HG02610 (cell line): ENCODE measurements around the gene ACTN2.
A peak's percentile ranks its signal among the peaks of the same experiment; 100 is the strongest.

Source experiments
- ATAC-seq: cut with Tn5 transposase; IDR thresholded peaks from one replicate; pipeline ENCODE4 v1.9.1; 2021; ENCODE audit warnings: mild to moderate bottlenecking, moderate library complexity; ENCODE audit not compliant: unreplicated experiment

ACTN2 gene

DNA sequence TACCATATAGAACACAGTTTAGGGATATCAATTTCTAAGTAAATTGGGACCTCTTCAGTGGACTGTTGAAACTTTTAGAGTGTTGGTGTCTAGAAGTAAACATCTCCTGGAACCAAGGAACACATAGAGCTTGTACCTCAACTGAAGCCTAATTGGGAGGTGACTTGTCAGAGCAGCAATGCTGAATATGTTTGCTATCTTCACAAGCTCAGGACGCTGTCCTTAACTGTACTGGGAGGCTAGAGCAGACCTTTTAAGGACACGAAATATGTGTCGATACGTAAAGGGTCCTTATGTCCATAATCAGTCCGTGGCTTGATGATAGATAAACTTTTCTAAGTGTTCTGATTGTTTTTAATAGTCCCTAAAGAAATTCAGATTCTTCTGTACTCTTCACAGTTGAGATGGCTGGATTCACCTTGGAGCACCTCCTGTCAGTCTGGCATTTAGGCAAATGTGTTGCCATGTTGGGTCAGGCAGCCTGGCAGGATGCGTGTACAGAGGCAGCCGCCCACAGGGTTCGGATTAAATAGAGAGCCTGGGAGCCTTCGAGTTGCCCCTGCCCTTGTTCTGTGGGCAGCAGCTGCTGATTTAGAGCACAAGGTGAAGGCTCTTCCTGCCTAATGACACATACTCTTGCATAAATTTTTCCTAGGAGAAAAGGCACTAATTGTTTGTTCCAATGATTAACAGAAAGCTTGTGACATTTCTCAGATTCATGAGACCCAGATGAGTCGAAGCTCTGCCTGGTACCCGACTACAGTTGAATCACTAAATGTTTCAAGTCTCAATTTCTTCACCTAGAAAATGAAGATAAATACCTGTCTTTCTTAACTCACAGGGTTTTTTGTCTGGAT, 3.6 kb downstream of the ACTN2 start:
- no peak for ATAC-seq

DNA sequence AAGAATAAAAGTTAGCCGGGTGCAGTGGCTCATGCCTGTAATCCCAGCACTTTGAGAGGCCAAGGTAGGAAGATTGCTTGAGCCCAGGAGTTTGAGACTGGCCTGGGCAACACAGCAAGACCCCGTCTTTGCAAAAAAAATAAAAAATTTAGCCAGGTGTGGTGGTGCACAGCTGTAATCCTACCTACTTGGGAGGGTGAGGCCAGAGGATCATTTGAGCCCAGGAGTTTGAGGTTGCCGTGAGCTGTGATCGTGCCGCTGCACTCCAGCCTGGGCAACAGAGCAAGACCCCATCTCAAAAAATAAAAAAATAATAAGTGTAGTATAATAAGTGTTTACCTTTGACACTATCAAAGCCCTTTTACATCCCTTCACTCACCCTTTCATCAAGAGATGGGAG, 5.0 kb downstream of the ACTN2 start:
- no peak for ATAC-seq

DNA sequence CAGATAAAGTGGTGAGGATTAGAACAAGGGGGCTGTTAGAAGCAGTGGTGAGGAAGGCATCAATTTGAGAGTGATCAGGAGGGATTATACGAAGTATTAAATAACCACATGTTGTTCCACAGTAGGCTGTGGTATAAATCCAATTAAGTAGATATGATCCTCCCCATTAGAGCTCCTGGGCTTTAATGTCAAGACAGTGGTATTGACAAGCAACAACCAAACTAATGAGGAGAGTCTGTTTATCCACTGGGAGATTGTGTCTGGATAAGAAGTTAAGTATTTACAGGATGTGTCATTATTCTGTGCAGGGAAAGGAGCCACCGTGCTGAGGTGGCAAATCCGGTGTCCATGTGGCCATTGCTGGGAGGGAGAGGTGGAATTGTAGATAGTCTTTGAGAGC, 5.8 kb downstream of the ACTN2 start:
- no peak for ATAC-seq

DNA sequence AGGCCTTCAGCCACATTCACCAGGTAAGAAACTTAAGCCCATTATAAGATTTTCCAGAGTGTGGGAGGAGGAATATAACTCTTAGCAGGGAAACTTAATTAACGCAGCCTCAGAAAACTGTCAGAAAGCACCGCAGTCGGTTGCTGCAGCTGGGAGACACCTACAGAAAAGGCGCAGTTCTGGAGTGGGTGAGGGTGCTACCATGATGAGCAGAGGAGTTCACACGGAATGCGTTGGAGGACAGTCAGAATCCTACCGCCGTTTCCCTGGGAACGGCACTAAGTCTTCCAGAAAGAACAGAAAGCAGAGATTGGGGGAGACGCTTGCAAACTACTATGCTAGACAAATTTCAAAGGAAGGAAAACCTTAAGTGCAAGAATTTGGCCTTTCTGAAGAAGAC, 6.4 kb downstream of the ACTN2 start:
- ATAC-seq, result no peak

- no peak for ATAC-seq
Observed at GRCh38 chr1:236699366-236699765, 13.1 kb downstream of the ACTN2 start.

- no peak for ATAC-seq
Observed at GRCh38 chr1:236700903-236701302, 14.6 kb downstream of the ACTN2 start.

- ATAC-seq, result no peak
Observed at GRCh38 chr1:236701782-236702181, 15.5 kb downstream of the ACTN2 start.

DNA sequence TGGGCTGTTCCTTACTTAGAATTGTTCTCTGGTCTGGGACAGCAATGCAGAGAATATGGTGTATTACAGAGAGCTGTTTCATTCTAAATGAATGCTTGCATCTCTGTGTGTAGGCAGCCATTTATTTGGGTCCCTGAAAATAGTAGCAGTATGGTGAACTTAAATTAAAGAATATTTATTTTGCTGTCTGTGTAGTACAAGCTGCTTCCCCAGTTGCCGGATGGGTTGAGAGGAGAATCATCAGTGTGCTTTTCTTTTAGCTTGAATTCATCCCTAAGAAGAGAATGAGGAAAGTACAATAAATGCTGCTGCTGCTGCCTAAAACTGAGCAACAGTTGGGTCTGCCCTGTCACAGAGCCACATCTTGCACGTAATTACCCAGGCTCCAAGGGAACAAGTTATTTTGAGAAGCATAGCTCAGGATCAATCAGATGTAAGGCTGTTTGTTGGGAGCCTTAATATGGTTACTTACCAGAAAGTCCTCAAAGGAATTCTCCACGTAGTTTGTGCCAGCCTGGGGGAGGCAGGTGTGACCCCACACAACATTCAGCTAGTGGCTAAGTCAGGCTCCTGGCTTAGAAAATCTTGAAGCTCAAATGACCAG, 16.6 kb downstream of the ACTN2 start:
- no peak for ATAC-seq

DNA sequence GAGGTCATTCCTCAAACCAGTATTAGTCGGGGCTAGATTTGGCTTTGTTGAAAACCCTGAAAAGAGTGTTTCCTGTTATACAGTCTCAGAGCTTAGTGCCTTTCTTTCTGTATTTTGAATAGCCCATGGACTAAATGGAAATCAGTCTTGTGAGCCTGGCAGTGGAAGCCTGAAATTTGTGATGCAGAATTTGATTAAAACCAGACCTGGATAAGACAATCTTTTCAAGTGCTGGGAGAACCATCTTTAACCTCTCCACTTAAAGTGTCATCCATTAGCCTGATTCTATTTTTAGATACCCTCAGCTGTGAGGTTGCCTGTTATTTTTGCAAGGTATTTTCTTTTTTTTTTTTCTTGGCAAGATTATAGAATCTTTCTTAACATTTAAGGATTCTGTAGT, 19.5 kb downstream of the ACTN2 start:
- ATAC-seq, result no peak

GRCh38 chr1:236706183-236706582, 19.9 kb downstream of the ACTN2 start:
- ATAC-seq, result no peak

DNA sequence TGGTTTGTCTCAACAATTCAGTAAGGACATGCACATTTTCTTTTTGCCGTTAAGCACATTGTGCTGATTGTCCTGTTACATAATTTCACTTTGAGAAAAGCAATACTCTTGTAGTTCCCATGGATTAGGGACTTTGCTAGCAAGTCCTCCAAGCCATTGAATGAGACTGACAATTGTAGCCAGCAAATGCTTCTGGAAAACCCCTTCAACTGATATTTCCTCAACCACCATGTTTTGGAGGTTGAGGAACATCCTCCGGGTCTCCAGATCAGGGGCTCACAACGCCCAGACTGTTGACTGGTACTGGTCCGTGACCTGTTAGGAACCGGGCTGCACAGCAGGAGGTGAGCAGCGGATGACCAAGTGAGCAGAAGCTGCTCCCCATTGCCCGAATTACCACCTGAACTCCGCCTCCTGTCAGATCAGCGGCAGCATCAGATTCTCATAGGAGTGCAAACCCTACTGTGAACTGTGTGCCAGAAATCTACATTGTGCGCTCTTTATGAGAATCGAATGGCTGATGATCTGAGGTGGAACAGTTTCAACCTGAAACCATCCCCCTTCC, 24.1 kb downstream of the ACTN2 start:
- no peak for ATAC-seq

DNA sequence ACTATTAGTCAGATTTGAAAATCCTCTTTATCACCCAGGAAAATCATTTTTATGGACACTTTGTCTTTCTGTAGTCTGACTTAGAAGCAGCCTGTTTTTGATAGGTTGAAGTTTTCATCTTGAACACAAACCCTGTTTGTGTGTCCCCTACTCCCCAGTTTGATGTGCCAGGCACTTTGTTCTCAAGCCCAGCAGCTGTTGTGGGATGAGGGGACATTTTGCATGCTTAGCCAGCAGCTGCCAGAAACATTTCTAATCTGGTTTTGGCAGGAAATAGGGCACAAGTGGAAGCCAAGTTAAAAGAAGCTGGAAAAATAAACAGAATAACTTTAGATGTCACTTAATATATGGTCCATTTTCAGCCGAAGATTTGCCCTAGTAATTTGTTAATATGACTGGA, 29.9 kb downstream of the ACTN2 start:
- no peak for ATAC-seq

DNA sequence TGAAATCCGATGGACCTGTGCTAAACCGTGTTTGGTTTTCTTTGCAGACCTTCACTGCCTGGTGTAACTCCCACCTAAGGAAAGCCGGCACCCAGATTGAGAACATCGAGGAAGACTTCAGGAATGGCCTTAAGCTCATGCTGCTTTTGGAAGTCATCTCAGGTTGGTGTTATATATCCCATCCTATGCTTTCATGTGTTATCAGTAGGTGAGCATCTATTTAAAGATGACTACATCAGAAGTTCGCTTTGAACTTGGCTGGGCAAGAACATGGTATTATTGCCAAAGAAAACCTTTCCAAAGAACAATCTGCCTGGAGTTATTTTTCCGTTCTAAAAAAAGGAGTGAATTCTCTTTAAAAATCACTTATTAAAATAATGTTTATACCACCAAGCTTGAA, 31.5 kb downstream of the ACTN2 start:
- ATAC-seq, result no peak

DNA sequence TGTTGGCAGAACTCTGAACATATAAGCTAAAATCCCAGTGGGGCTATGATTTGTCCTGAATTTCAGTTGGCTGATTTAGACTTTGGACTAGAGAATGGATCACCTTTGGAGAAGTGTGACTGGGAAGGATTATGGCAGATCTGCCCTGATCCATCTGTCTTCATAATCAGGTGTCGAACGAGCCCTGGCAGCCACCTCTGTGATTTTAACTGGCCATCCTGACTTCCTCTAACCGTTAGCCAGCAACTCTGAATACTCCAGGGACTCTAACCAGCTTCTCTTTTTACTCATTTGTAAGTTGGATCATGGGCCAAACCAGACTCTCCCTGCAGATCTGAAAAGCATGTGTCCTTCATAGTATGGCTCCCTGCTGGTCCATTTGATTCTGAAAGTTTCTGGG, 32.0 kb downstream of the ACTN2 start:
- ATAC-seq, result no peak

GRCh38 chr1:236720206-236720605, 33.9 kb downstream of the ACTN2 start:
- ATAC-seq, result no peak

- ATAC-seq, result no peak
Observed at GRCh38 chr1:236720611-236721010, 34.3 kb downstream of the ACTN2 start.

DNA sequence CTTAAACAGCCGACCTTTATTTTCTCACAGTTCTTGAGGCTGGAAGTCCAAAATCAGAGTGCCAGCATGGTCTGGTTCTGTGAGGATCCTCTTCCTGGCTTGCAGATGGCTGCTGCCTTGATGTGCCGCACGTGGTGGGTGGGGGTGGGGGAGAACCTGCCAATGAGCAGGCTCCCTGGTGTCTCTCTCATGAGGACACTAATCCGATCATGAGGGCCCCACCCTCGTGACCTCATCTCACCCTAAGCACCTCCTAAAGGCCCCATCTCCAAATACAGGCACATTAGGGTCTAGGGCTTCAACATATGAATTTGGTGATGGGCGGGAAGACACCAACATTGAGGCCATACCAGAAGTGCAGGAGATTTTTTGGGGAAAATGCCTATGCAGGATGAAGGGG, 37.8 kb downstream of the ACTN2 start:
- ATAC-seq, result no peak

DNA sequence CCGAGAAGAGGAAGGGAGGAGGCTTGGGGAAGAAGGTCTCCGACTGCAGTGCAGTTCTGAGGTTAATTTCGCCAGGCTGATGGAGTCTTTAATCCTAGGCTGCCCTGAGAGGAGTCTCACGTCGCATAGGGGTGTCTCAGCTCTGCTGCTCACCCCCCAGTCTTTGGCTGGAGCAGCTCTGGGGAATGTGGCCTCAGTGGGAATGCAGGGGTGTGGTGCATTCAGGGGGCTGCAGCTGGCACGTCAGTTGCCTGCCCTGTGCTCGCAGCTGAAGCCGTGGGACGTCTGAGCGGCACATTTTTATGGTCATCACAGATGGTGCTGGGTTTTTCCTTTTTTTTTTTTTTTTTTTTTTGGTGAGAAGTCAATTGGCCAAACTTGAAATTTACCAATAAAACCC, 38.2 kb downstream of the ACTN2 start:
- no peak for ATAC-seq

DNA sequence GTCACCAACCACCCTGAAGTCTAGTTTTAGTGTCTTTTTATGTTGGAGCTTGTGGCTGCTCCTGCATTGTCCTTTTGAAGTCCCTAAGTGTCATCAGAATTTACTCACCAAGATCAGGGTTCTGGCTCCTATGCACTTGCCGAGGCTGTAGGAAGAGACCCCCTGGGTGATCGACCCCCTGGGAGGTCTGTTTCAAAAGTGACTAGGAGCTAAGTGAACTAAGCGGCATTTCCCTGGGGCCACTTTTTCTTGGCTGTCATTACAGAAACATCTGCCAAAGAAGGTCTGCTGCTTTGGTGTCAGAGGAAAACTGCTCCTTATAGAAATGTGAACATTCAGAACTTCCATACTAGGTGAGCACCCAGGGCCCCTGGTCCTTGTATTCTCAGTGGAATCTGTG, 39.4 kb downstream of the ACTN2 start:
- ATAC-seq, result no peak

- ATAC-seq, result no peak
Observed at GRCh38 chr1:236727521-236727920, 41.2 kb downstream of the ACTN2 start.

- ATAC-seq, result no peak
Observed at GRCh38 chr1:236728752-236729151, 42.5 kb downstream of the ACTN2 start.

GRCh38 chr1:236733653-236734052, 47.4 kb downstream of the ACTN2 start:
- peak; percentile 67 for ATAC-seq
